GM12878 (cell line): ENCODE results near the gene NCBP1. TPM values are rescaled to one million over a fixed set of nuclear protein-coding genes. Genes with fewer than 3 reads are reported as not detected.

Experiments
- ATAC-seq: fragments of 200-7000 bp; cut with Tn5 transposase; 3 replicates; pipeline ENCODE4 v1.9.1; 2020; ENCODE audit warnings: mild to moderate bottlenecking, moderate library complexity
- BruUV-seq: library from RNA; stranded (reverse); fragments of 400-500 nt; replicated peaks from 2 replicates; lab custom pipeline; 2021; lab: Mats Ljungman, UMichigan
- CTCF ChIA-PET: fragments of 300-600 bp; sonication (Branson Sonifier 250); formaldehyde crosslinking; extraction: SDS; loops from one replicate; lab custom pipeline; 2021; ENCODE audit warnings: inconsistent platforms; lab: Yijun Ruan, JAX
- POLR2A ChIA-PET: fragments of 350-600 bp; formaldehyde crosslinking; extraction: SDS; loops from one replicate; lab custom pipeline; 2021; ENCODE audit warnings: inconsistent platforms; lab: Charles Lee
- RAD21 ChIA-PET: fragments of 300-600 bp; sonication (Branson Sonifier 250); formaldehyde crosslinking; loops from one replicate; lab custom pipeline; 2023; ENCODE audit warnings: antibody characterized with exemption; ENCODE audit not compliant: unreplicated experiment; lab: Charles Lee
- SMC1A ChIA-PET: fragments of 300-600 bp; sonication (Branson Sonifier 250); formaldehyde crosslinking; loops from one replicate; lab custom pipeline; 2023; ENCODE audit not compliant: unreplicated experiment, uncharacterized antibody; lab: Charles Lee
- DNase-seq: peaks from one replicate; pipeline ENCODE4 v3.0.0-alpha.2; 2011; ENCODE audit warnings: low read depth, low spot score
- FAIRE-seq: peaks from 3 replicates; lab custom pipeline; 2011; peaks lifted over from hg19 to GRCh38; lab: Jason Lieb, UNC
- H2AFZ ChIP-seq: 2 replicates; pipeline ENCODE4 v1.6.0; 2011; ENCODE audit warnings: low read depth, low read length, control low read depth; ENCODE audit not compliant: control insufficient read depth
- H3K27ac ChIP-seq: 2 replicates; pipeline ENCODE4 v1.5.1; 2011; ENCODE audit warnings: control low read depth; ENCODE audit not compliant: control insufficient read depth, insufficient read depth
- H3K27me3 ChIP-seq, 2 experiments: replicated peaks in 1 of 2; 2 replicates each; pipeline versions ENCODE4 v1.6.0 to v1.6.1; 2011; ENCODE audit warnings: low read length in 1 of 2; ENCODE audit not compliant: control insufficient read depth in 2 of 2, insufficient read depth in 2 of 2
- H3K36me3 ChIP-seq, 2 experiments: 2 replicates each; pipeline ENCODE4 v1.5.1; 2011; ENCODE audit warnings: low read length in 1 of 2; ENCODE audit not compliant: control insufficient read depth in 2 of 2, insufficient read depth in 2 of 2
- H3K4me1 ChIP-seq: 2 replicates; pipeline ENCODE4 v1.6.1; 2011; ENCODE audit warnings: mild to moderate bottlenecking, low read length, moderate library complexity, mixed read lengths; ENCODE audit not compliant: control insufficient read depth, insufficient read depth
- H3K4me2 ChIP-seq: 2 replicates; pipeline ENCODE4 v1.6.0; 2011; ENCODE audit warnings: control low read depth; ENCODE audit not compliant: control insufficient read depth, insufficient read depth
- H3K4me3 ChIP-seq: fragments of 200-600 bp; sonication (generic); 2 replicates; pipeline ENCODE4 v1.5.1; 2016
- H3K79me2 ChIP-seq: 2 replicates; pipeline ENCODE4 v1.6.0; 2011; ENCODE audit warnings: low read length; ENCODE audit not compliant: control insufficient read depth, insufficient read depth
- H3K9ac ChIP-seq: 2 replicates; pipeline ENCODE4 v1.8.0; 2011; ENCODE audit warnings: low read length, control low read depth, mixed read lengths; ENCODE audit not compliant: control insufficient read depth, insufficient read depth
- H3K9me3 ChIP-seq: replicated peaks from 3 replicates; pipeline ENCODE4 v1.5.1; 2011; ENCODE audit warnings: mild to moderate bottlenecking, low read length; ENCODE audit not compliant: control insufficient read depth, insufficient read depth
- H4K20me1 ChIP-seq: 2 replicates; pipeline ENCODE4 v1.6.0; 2011; ENCODE audit not compliant: control insufficient read depth, insufficient read depth
- CUX1 ChIP-seq: IDR thresholded peaks from 2 replicates; pipeline ENCODE4 v1.6.1; 2012; ENCODE audit warnings: improper control_type of control experiment, low read depth, low read length; ENCODE audit not compliant: insufficient replicate concordance
- KDM1A ChIP-seq: fragments of 200-600 bp; sonication (generic); IDR thresholded peaks from 2 replicates; pipeline ENCODE4 v1.6.1; 2016; ENCODE audit warnings: borderline replicate concordance
- MAX ChIP-seq: IDR thresholded peaks from 2 replicates; pipeline ENCODE4 v1.6.1; 2012; ENCODE audit warnings: low read depth, low read length, improper control_type of control experiment
- NR2C1 ChIP-seq: fragments of 450-650 bp; IDR thresholded peaks from 2 replicates; pipeline ENCODE4 v1.6.1; 2017; ENCODE audit warnings: antibody characterized with exemption, mild to moderate bottlenecking, moderate library complexity
- SPI1 ChIP-seq: IDR thresholded peaks from 2 replicates; pipeline ENCODE4 v1.6.1; 2011; ENCODE audit warnings: low read depth, mild to moderate bottlenecking, low read length, moderate library complexity, borderline replicate concordance; ENCODE audit not compliant: insufficient read depth
- STAT1 ChIP-seq: fragments of 450-650 bp; conservative IDR thresholded peaks from 2 replicates; pipeline ENCODE4 v1.6.1; 2014; ENCODE audit warnings: antibody characterized with exemption, mild to moderate bottlenecking
- TCF12 ChIP-seq: IDR thresholded peaks from 2 replicates; pipeline ENCODE4 v1.6.1; 2011; ENCODE audit warnings: low read depth, mild to moderate bottlenecking, low read length
- YY1 ChIP-seq: IDR thresholded peaks from 2 replicates; pipeline ENCODE4 v1.6.1; 2011; ENCODE audit warnings: low read depth, mild to moderate bottlenecking, low read length
- ZSCAN29 ChIP-seq: fragments of 450-650 bp; IDR thresholded peaks from 2 replicates; pipeline ENCODE4 v1.6.1; 2017; ENCODE audit warnings: mild to moderate bottlenecking, moderate library complexity
- WGBS: methylation state at CpG from one replicate; pipeline ENCODE4 v1.1.6; 2016; ENCODE audit warnings: low lambda C conversion rate; ENCODE audit not compliant: insufficient replicate concordance, insufficient coverage; ENCODE audit errors: missing lambda C conversion rate; 5-methylcytosine and 5-hydroxymethylcytosine counted together
- in situ Hi-C: fragments of 300-500 bp; cut with MboI; formaldehyde crosslinking; loops from 9 replicates; pipeline ENCODE4 v1.14.3; 2018; ENCODE audit warnings: mixed read lengths
- intact Hi-C: fragments of 100-400 bp; cut with micrococcal nuclease; formaldehyde crosslinking; loops from one replicate; pipeline ENCODE4 v1.14.2; 2022; ENCODE audit not compliant: unreplicated experiment
- polyA plus RNA-seq, 11 experiments: library from polyadenylated mRNA; depleted of rRNA in 4 of 11; unstranded in 6 of 11; stranded (reverse) in 5 of 11; fragments of >200 nt; fragmentation: Nextera tagmentation in 4 of 11; fragmentation: Illumina TruSeq in 1 of 11; extraction: Ambion mirVana in 4 of 11; extraction: Trizol in 1 of 11; gene quantifications; 1 replicate in 1 of 11; 2 replicates in 10 of 11; pipeline versions ENCODE4 v1.2.1 to v1.2.3, GENCODE V29; 2011 to 2016; ENCODE audit warnings: inconsistent platforms in 2 of 11, missing spikeins in 2 of 11, low read depth in 1 of 11
- total RNA-seq, 4 experiments: library from RNA; depleted of rRNA in 3 of 4; stranded (reverse); fragments of >200 nt in 3 of 4; fragmentation: Illumina TruSeq in 1 of 4; extraction: Trizol in 1 of 4; gene quantifications; 2 replicates each; pipeline versions ENCODE4 v1.2.1 to v1.2.3, GENCODE V29; 2013 to 2021

The NCBP1 gene
- total and polyA plus RNA-seq, 10 of the 15 experiments (the other 5 are each of a cell fraction or from before 2014, with no cell fraction given): 14.7 to 70.9 (median 36.0) TPM

GRCh38 chr9:97593960-97594359 lies 39.7 kb upstream of the NCBP1 start (continued):
- TF ChIP-seq CUX1: no peak
- no peak for TF ChIP-seq SPI1
- no peak for TF ChIP-seq MAX
- no peak for TF ChIP-seq YY1
- TF ChIP-seq KDM1A: no peak
- no peak for TF ChIP-seq NR2C1

- Histone ChIP-seq H3K4me2 (no peak overlapping the region), H3K27ac (no peak overlapping the region), H4K20me1 (no peaks in the 10 kb centered on the region), H2AFZ (no peak overlapping the region), H3K27me3 (no peaks in the 10 kb centered on the region), H3K79me2 (no peaks in the 10 kb centered on the region), H3K9ac (no peak overlapping the region), H3K4me1 (peaks cover 5% of the 10 kb centered on the region; the same call in 1 of the 2 replicates), H3K4me3 (no peak overlapping the region), H3K36me3 (no peaks in the 10 kb centered on the region; a peak in 3 of 4 replicates), H3K9me3 (no peaks in the 10 kb centered on the region)
- DNase-seq (no peak), ATAC-seq (no peak), FAIRE-seq (no peak)
- intact Hi-C loops (loop anchor here (10.0 kb wide), 1 partner anchor 90 kb away; the partner anchor contains the start of gene TMOD1), in situ Hi-C loops (no loop called here)
- POLR2A ChIA-PET: no interaction called here
- RAD21 ChIA-PET: interaction anchor here (6.6 to 13.2 kb wide), 2 partner anchors 93 to 124 kb away, joined by 106 to 306 read pairs; partner anchors contain the start of gene TMOD1
- no TSS peak for BruUV-seq
- SMC1A ChIA-PET: interaction anchor here (0.9 to 16.6 kb wide), 4 partner anchors 9 to 124 kb away, joined by 3 to 377 read pairs (median 5); no protein-coding TSS in a partner anchor
- no peak for TF ChIP-seq ZSCAN29
- TF ChIP-seq TCF12: no peak
- no peak for TF ChIP-seq STAT1
- WGBS: 84% methylated on average over 11 of the region's 11 CpGs
- CTCF ChIA-PET: interaction anchor here (1.1 to 17.1 kb wide), 5 partner anchors 20 to 124 kb away, joined by 3 to 573 read pairs (median 5); partner anchors contain the start of gene TMOD1
These were observed 39.2 kb upstream of the NCBP1 start for GRCh38 chr9:97594381-97594921.
